Spleen (tissue), 11 donors: ENCODE data around the gene TPO. TPM values are rescaled to one million over a fixed set of nuclear protein-coding genes. Genes with fewer than 3 reads are reported as not detected.
"Not testable (repeated sequence)": the region's sequence is repeated elsewhere in the genome, so short reads cannot be mapped to it uniquely, and the experiment has no call there.

Source experiments
- DNase-seq: peaks from one replicate; pipeline ENCODE4 v3.0.0-alpha.2; 2020
- H3K27ac ChIP-seq, 8 donors: fragments of 200-600 bp; sonication (generic) in 7 of 8; 1 replicate in 4 of 8; 2 replicates in 4 of 8; pipeline versions ENCODE4 v1.5.0 to v1.8.0; 2016 to 2021; ENCODE audit warnings: inconsistent platforms in 4 of 8, mild to moderate bottlenecking in 4 of 8, moderate library complexity in 1 of 8
- H3K27me3 ChIP-seq, 7 donors: fragments of 200-600 bp; sonication (generic) in 6 of 7; replicated peaks in 1 of 7; 1 replicate in 4 of 7; 2 replicates in 3 of 7; pipeline versions ENCODE4 v1.5.0 to v1.8.0; 2016 to 2021; ENCODE audit warnings: inconsistent platforms in 3 of 7, mild to moderate bottlenecking in 1 of 7
- H3K36me3 ChIP-seq, 6 donors: fragments of 200-600 bp; sonication (generic) in 5 of 6; 1 replicate in 4 of 6; 2 replicates in 2 of 6; pipeline versions ENCODE4 v1.5.0 to v1.8.0; 2016 to 2021; ENCODE audit warnings: inconsistent platforms in 2 of 6
- H3K4me1 ChIP-seq, 6 donors: fragments of 200-600 bp; sonication (generic) in 5 of 6; 1 replicate in 3 of 6; 2 replicates in 3 of 6; pipeline versions ENCODE4 v1.5.0 to v1.8.0; 2016 to 2021; ENCODE audit warnings: inconsistent platforms in 3 of 6
- H3K4me3 ChIP-seq, 8 donors: fragments of 200-600 bp; sonication (generic) in 7 of 8; 1 replicate in 4 of 8; 2 replicates in 4 of 8; pipeline versions ENCODE4 v1.5.0 to v1.8.0; 2016 to 2021; ENCODE audit warnings: inconsistent platforms in 4 of 8, mild to moderate bottlenecking in 4 of 8, moderate library complexity in 2 of 8
- H3K9me3 ChIP-seq, 8 donors: fragments of 200-600 bp; sonication (generic) in 7 of 8; 1 replicate in 4 of 8; 2 replicates in 4 of 8; pipeline versions ENCODE4 v1.5.0 to v1.8.0; 2016 to 2021; ENCODE audit warnings: inconsistent platforms in 4 of 8
- CTCF ChIP-seq, 11 experiments: fragments of 200-600 bp in 7 of 11; fragments of 450-650 bp in 4 of 11; sonication (generic) in 4 of 11; IDR thresholded peaks in 8 of 11; conservative IDR thresholded peaks in 3 of 11; 1 replicate in 7 of 11; 2 replicates in 4 of 11; pipeline versions ENCODE4 v1.4.0 to v1.8.0; 2016 to 2021; ENCODE audit warnings: antibody characterized with exemption in 11 of 11, inconsistent platforms in 4 of 11, mild to moderate bottlenecking in 1 of 11
- POLR2A ChIP-seq, 3 donors: fragments of 450-650 bp; IDR thresholded peaks; one replicate each; pipeline ENCODE4 v1.5.1; 2017; ENCODE audit warnings: antibody characterized with exemption in 3 of 3, mild to moderate bottlenecking in 1 of 3
- POLR2AphosphoS5 ChIP-seq, 3 donors: sonication (generic); formaldehyde crosslinking; IDR thresholded peaks; one replicate each; pipeline ENCODE4 v1.5.1; 2017; ENCODE audit warnings: antibody characterized with exemption in 3 of 3
- WGBS, 5 donors: extraction: QIAGEN DNeasy Blood & Tissue Kit in 3 of 5; methylation state at CpG; one replicate each; pipeline versions ENCODE4 v1.1.5 to v1.1.7; 2013 to 2018; 5-methylcytosine and 5-hydroxymethylcytosine counted together
- intact Hi-C: fragments of 100-400 bp; cut with DNase I; formaldehyde crosslinking; loops from one replicate; pipeline ENCODE4 v1.15.0; 2023; ENCODE audit warnings: low total_unique reads
- polyA plus RNA-seq, 3 donors: library from polyadenylated mRNA; stranded (reverse); fragments of 200-250 nt; gene quantifications; one replicate each; pipeline ENCODE4 v1.2.1, GENCODE V29; 2013
- total RNA-seq, 7 donors: library from RNA; depleted of rRNA in 3 of 7; stranded (reverse); fragments of >200 nt in 3 of 7; fragmentation: NEBNext Ultra II Directional in 4 of 7; extraction: Animal tissue kit (Norgen Biotek cat#: 25700) in 4 of 7; gene quantifications; one replicate each; pipeline versions ENCODE4 v1.1.0 to v1.2.1, GENCODE V29; 2016 to 2021
- donor health status: healthy with polysubstance abuse.
- donor health status: DM: no; HTN: no; CAD: no; lungs with moderate emphysema.
- donor health status: DM: no; HTN: no; CAD: no.
- donor health status: Bipolar disorder and iron deficiency.
- donor health status: healthy.
- donor health status: DM: no; HTN: no; CAD: no.
- donor health status: DM: yes; HTN: yes; CAD: no.

The TPO gene
- total and polyA plus RNA-seq, 10 donors = 14.4 to 127 (median 49.0) TPM

GRCh38 chr2:1512321-1513289 is 99.3 kb downstream of the TPO start:
- no peaks in the 10 kb centered on the region for H3K9me3 ChIP-seq
- peaks cover 0 to 11% (median 0%) of the 10 kb centered on the region in 7 donors for H3K27me3 ChIP-seq
- peak; percentile 59 for DNase-seq
- TF ChIP-seq POLR2A (IDR thresholded peaks at IDR 0.05) = no peak
- TF ChIP-seq POLR2AphosphoS5 (IDR thresholded peaks at IDR 0.05) = peak in 1 of 3 donors; percentile 26
- H3K27ac ChIP-seq = peak overlapping the region in 7 of 8 donors; percentile 11 to 84 (median 57)
- peaks cover 0 to 36% (median 0%) of the 10 kb centered on the region in 6 donors for H3K36me3 ChIP-seq
- no peak overlapping the region for H3K4me3 ChIP-seq
- peaks cover 0 to 12% (median 1%) of the 10 kb centered on the region in 6 donors for H3K4me1 ChIP-seq
- 89 to 94% (median 92%) methylated on average over 17 to 36 of the region's 36 CpGs for WGBS, 5 donors
- intact Hi-C loops = no loop called here

DNA sequence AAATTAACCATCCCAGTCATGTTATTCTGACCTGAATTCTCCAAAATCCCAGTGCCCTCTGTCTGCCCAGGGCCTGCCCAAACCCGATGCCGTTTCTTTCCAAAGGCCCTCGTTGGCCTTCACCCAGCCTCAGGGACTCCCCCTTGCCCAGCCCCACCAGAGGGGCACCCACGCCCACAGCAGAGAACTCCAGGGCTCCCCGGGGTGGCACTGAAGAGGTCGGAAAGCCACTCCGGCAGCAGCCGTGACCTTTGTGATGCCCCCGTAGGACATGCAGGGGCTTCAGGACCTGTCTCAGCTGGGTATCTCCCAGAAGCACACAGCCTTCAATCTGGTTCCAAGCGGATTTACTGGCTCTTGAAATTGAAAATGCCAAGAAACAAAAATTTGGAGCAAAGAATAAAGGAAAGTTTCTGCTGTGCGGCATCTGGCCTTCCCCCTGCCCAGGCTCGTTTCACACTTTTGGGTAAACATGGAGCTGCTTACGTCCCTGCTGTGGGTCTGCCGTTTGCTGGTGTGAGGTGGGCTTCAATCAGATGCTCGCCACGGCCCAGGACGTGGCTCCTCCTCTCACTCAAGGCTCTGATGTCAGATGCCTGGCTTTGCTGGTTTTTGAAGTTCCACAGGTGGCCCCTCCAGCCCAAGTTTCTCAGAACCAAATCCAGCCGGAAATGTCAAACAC is 101.3 kb downstream of the TPO start:
- peak overlapping the region in 7 of 8 donors; percentile 20 to 84 (median 55) for H3K27ac ChIP-seq
- TF ChIP-seq POLR2AphosphoS5 (IDR thresholded peaks at IDR 0.05) (peak in 1 of 3 donors; percentile 33), POLR2A (IDR thresholded peaks at IDR 0.05) (no peak)
- H3K4me1 ChIP-seq = peaks cover 0 to 27% (median 13%) of the 10 kb centered on the region in 6 donors
- DNase-seq = peak; percentile 74
- H3K36me3 ChIP-seq = peaks cover 0 to 40% (median 0%) of the 10 kb centered on the region in 6 donors
- 81 to 89% (median 84%) methylated on average over 15 to 18 of the region's 18 CpGs for WGBS, 5 donors
- H3K9me3 ChIP-seq = no peaks in the 10 kb centered on the region
- intact Hi-C loops = no loop called here
- peaks cover 0 to 11% (median 0%) of the 10 kb centered on the region in 7 donors for H3K27me3 ChIP-seq
- no peak overlapping the region for H3K4me3 ChIP-seq

GRCh38 chr2:1515073-1515430 is 101.8 kb downstream of the TPO start:
- intact Hi-C loops = no loop called here
- Histone ChIP-seq H3K4me3 (no peak overlapping the region), H3K36me3 (peaks cover 0 to 40% (median 0%) of the 10 kb centered on the region in 6 donors), H3K27ac (peak overlapping the region in 5 of 8 donors; percentile 51 to 84 (median 60)), H3K4me1 (peaks cover 0 to 30% (median 13%) of the 10 kb centered on the region in 6 donors), H3K27me3 (peaks cover 0 to 11% (median 0%) of the 10 kb centered on the region in 7 donors), H3K9me3 (no peaks in the 10 kb centered on the region)
- DNase-seq = peak; percentile 62
- TF ChIP-seq CTCF (IDR thresholded peaks at IDR 0.05 in 8 of 11, conservative IDR thresholded peaks at IDR 0.05 in 3 of 11) = no peak
- 75 to 92% (median 86%) methylated on average over 8 of the region's 8 CpGs for WGBS, 5 donors

GRCh38 chr2:1515986-1516797 is 102.9 kb downstream of the TPO start:
- DNase-seq = peak; percentile 69
- peaks cover 0 to 29% (median 12%) of the 10 kb centered on the region in 6 donors for H3K4me1 ChIP-seq

GRCh38 chr2:1516798-1517060 is 103.5 kb downstream of the TPO start:
- 86 to 96% (median 95%) methylated on average over 5 to 7 of the region's 7 CpGs for WGBS, 5 donors

More at GRCh38 chr2:1515986-1516797, 102.9 kb downstream of the TPO start:
- Histone ChIP-seq H3K9me3 (no peaks in the 10 kb centered on the region), H3K27me3 (peaks cover 0 to 7% (median 0%) of the 10 kb centered on the region in 7 donors), H3K27ac (peak overlapping the region in 2 of 8 donors; percentile 0 to 84), H3K36me3 (peaks cover 0 to 43% (median 0%) of the 10 kb centered on the region in 6 donors), H3K4me3 (no peak overlapping the region)
- no peak for TF ChIP-seq POLR2A (IDR thresholded peaks at IDR 0.05)
- peak in 1 of 3 donors; percentile 10 for TF ChIP-seq POLR2AphosphoS5 (IDR thresholded peaks at IDR 0.05)
- intact Hi-C loops = no loop called here
- 87 to 93% (median 88%) methylated on average over 23 of the region's 23 CpGs for WGBS, 5 donors

GRCh38 chr2:1517291-1517690 is 104.0 kb downstream of the TPO start:
- H3K4me1 ChIP-seq = peaks cover 0 to 29% (median 12%) of the 10 kb centered on the region in 6 donors
- H3K4me3 ChIP-seq, H3K27me3 ChIP-seq, H3K9me3 ChIP-seq, intact Hi-C loops: not testable (repeated sequence)
- peaks cover 0 to 40% (median 0%) of the 10 kb centered on the region in 6 donors for H3K36me3 ChIP-seq
- 78 to 91% (median 87%) methylated on average over 5 of the region's 5 CpGs for WGBS, 5 donors
- peak overlapping the region in 2 of 8 donors; percentile 1 to 84 for H3K27ac ChIP-seq
- DNase-seq = peak; percentile 24

More at GRCh38 chr2:1516798-1517060, 103.5 kb downstream of the TPO start:
- Histone ChIP-seq H3K4me3 (no peak overlapping the region), H3K27ac (peak overlapping the region in 2 of 8 donors; percentile 0 to 84), H3K27me3 (peaks cover 0 to 7% (median 0%) of the 10 kb centered on the region in 7 donors), H3K36me3 (peaks cover 0 to 45% (median 0%) of the 10 kb centered on the region in 6 donors), H3K9me3 (no peaks in the 10 kb centered on the region), H3K4me1 (peaks cover 0 to 29% (median 12%) of the 10 kb centered on the region in 6 donors)
- TF ChIP-seq POLR2A (IDR thresholded peaks at IDR 0.05) (no peak), CTCF (IDR thresholded peaks at IDR 0.05 in 8 of 11, conservative IDR thresholded peaks at IDR 0.05 in 3 of 11) (no peak), POLR2AphosphoS5 (IDR thresholded peaks at IDR 0.05) (no peak)
- intact Hi-C loops = no loop called here
- DNase-seq = peak; percentile 67
